NAMALWA (cell line): ENCODE data around the gene SULT6B1.

ENCODE experiments used
- DNase-seq: peaks from one replicate; pipeline ENCODE4 v3.0.0-alpha.2; 2015; ENCODE audit warnings: low spot score

The SULT6B1 gene

GRCh38 chr2:37153224-37153623 lies 35.2 kb downstream of the SULT6B1 start:
- DNase-seq, result no peak

DNA sequence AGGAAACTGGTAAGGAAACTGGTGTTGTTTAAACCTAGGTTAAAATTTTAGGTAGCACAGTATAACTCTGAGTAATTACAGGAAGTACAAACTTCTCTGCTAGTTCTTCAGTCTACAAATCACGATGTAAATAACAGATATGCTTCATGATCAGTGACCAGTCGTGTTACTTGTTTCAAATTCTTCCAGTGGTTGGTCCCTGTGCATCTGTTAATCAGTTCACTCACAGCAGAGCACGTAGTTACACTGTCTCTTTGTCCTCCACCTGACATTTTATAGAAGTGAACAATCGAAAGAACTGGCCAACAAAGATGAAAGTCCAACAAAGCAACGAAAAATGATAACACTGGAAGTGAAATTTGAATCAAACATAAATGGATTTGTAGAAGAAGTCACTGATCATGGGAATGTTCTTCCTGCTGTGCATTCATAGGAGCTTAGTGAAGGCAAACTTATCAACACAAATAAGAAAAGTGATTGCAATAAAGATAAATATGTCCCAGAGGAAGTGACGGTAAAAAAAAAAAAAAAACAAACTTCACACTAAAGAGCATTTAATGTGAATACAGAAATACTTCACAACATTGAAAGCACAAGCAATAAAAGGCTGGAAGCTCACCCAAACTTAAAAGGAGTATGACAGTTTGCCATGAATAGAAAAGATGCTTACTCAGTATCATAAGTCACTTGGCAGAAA lies 38.7 kb downstream of the SULT6B1 start:
- no peak for DNase-seq

DNA sequence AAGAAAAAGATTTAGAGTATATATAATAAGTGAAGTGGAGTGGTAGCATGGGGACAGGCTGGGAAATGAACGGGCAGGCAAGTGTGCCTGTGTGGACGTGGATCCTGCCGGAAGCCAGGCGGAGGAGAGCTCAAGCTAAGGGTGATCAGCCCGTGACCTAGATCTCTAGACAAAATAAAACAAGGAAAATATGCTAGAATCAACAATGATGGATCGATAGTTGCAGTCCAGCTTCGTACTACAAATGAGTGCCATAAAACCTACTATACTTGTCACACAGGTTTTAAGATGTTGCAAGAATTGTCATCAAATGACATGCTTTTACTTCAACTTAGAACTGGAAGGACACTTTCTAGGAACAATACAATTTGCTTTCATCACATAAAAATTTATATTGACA lies 40.1 kb downstream of the SULT6B1 start:
- DNase-seq, result no peak

GRCh38 chr2:37146062-37146461 lies 42.4 kb downstream of the SULT6B1 start:
- no peak for DNase-seq

- DNase-seq, result no peak
Measured at GRCh38 chr2:37143974-37144373, 44.5 kb downstream of the SULT6B1 start.

GRCh38 chr2:37142546-37142945 lies 45.9 kb downstream of the SULT6B1 start:
- DNase-seq, result no peak

DNA sequence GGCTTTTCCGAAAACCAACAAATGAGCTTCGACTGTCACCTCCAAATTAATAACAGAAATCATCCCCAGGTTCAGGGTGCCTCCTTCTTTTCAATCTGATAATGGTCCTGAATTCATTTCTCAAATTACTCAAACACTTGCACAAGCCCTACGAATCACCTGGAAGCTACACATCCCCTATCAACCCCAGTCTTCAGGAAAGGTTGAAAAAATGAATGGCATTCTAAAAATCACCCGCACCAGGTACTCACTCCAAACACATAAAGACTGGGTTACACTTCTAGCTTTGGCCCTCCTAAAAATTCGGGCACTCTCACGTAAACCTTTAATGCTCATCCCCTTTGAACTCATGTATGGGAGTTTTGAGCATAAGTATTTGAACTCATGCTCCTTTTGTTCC lies 55.6 kb downstream of the SULT6B1 start:
- no peak for DNase-seq

- no peak for DNase-seq
Measured at GRCh38 chr2:37125416-37125815, 63.1 kb downstream of the SULT6B1 start.

DNA sequence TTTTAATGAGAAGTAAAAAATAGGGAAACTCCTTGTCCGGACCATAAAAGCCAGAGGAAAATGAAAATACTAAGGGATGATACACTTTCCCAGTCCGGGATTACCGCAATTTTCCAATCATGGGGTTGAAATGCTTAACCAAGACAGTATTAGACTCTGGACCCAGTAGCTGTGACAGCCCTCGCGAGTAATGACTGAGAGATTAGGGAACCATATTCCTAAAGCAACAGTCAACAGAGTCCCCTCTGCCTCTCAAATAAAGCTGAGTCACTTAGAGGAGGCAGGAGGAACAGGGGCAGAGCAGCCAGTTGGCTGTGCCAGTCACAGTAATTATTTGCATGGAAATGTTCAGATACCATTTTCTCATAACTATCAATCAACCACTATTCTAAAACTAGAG lies 69.3 kb downstream of the SULT6B1 start:
- no peak for DNase-seq
